Muscle layer of colon (tissue), 2 donors: Measurements from ENCODE around the gene CYP39A1.

Source experiments
- H3K27ac ChIP-seq: one replicate; pipeline ENCODE4 v1.7.0; 2013; ENCODE audit warnings: low read depth, mild to moderate bottlenecking, low read length, moderate library complexity
- H3K27me3 ChIP-seq, 2 donors: one replicate each; pipeline ENCODE4 v1.7.0; 2013; ENCODE audit warnings: low read length in 2 of 2, mild to moderate bottlenecking in 2 of 2; ENCODE audit not compliant: insufficient read depth in 2 of 2, control insufficient read depth in 1 of 2
- H3K36me3 ChIP-seq: one replicate; pipeline ENCODE4 v1.7.0; 2013; ENCODE audit warnings: mild to moderate bottlenecking, low read length; ENCODE audit not compliant: insufficient read depth
- H3K4me1 ChIP-seq: one replicate; pipeline ENCODE4 v1.7.0; 2013; ENCODE audit warnings: mild to moderate bottlenecking, low read length; ENCODE audit not compliant: insufficient read depth
- H3K4me3 ChIP-seq, 2 donors: one replicate each; pipeline ENCODE4 v1.7.0; 2013; ENCODE audit warnings: low read length in 2 of 2, low read depth in 1 of 2, mild to moderate bottlenecking in 1 of 2, moderate library complexity in 1 of 2
- H3K9ac ChIP-seq: one replicate; pipeline ENCODE4 v1.7.0; 2013; ENCODE audit warnings: low read length
- H3K9me3 ChIP-seq: one replicate; pipeline ENCODE4 v1.7.0; 2013; ENCODE audit warnings: mild to moderate bottlenecking, low read length
- donor health status: abdominal sarcoma.
- donor health status: Adenocarcinoma of cecum.

CYP39A1 gene

DNA sequence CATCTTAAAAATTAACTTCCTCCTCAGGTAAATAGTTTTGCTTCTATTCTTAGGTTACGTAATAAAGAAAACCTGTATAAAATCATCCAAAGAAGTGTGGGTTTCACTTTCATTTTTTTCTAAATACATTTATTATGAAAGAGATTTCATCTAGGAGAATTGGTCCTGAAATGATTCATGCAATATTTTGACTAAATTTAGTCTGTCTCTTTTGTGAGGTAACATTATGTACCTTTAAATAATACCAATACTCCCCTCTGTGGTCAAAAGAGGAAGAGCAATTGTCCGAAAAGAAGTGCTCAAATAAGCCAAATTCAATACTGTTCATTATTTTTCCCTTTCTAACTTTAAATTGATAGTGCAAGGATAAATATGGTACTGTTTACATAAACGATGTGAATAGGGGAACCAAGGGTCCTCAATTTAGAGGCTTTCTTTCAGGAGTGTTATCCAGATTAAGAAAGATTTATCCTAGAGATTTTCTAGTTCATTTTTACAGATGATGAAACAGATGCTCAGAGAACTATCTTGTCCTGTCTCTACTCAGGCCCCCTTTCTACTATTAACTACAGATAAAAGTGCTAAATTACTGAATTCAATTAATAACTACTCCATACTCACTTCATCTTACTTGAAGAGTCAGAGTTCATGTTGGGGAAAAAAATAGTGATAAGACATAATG, 26.2 kb downstream of the CYP39A1 start:
- Histone ChIP-seq H3K27me3 (no peaks in the 10 kb centered on the region), H3K4me1 (no peaks in the 10 kb centered on the region), H3K9ac (no peak overlapping the region)

DNA sequence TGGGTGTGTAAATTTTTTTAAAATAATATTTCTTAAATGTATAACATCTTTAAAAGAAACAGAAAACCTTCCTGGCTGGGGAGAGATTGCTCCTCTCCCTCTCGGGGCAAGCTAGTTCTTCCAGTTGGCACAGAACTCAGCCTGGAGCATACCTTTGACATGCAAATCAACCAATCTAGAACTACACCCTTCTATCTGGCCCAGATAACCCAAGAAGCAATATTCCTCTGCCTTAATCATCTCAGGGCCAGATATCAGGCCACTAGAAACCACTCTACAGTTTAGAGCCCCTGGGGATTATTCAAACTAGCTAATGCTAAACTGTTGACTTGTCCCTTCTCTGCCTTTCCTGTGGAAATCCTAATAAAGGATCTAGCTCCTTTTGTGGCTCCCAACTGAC, 33.9 kb downstream of the CYP39A1 start:
- Histone ChIP-seq H3K27me3 (no peaks in the 10 kb centered on the region), H3K36me3 (no peaks in the 10 kb centered on the region), H3K27ac (no peak overlapping the region), H3K9me3 (no peaks in the 10 kb centered on the region), H3K4me3 (no peak overlapping the region), H3K9ac (no peak overlapping the region), H3K4me1 (no peaks in the 10 kb centered on the region)

More for the DNA sequence above, 26.2 kb downstream of the CYP39A1 start:
- Histone ChIP-seq H3K9me3 (no peaks in the 10 kb centered on the region), H3K36me3 (no peaks in the 10 kb centered on the region), H3K27ac (no peak overlapping the region), H3K4me3 (no peak overlapping the region)

DNA sequence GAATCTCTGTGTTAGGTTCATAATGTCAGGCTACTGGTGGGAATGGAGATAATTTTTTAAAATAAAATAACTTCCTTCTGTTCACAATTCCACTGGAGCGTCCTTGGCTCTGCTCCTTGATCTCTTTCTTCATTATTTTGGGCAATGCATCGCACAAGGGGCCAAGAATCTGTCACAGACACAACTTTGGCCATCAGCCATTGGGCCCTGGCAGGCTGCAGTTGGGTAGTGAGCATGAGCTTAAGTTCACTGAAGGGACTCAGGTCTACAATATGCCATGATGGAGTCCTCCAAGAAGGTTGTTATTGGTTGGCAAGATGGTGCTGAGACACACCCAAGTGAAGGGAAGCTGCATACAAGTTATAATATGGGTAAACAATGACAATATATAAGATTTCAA, 40.0 kb downstream of the CYP39A1 start:
- Histone ChIP-seq H3K9me3 (no peaks in the 10 kb centered on the region), H3K27ac (no peak overlapping the region), H3K36me3 (no peaks in the 10 kb centered on the region), H3K4me3 (no peak overlapping the region), H3K4me1 (no peaks in the 10 kb centered on the region), H3K27me3 (no peaks in the 10 kb centered on the region), H3K9ac (no peak overlapping the region)

DNA sequence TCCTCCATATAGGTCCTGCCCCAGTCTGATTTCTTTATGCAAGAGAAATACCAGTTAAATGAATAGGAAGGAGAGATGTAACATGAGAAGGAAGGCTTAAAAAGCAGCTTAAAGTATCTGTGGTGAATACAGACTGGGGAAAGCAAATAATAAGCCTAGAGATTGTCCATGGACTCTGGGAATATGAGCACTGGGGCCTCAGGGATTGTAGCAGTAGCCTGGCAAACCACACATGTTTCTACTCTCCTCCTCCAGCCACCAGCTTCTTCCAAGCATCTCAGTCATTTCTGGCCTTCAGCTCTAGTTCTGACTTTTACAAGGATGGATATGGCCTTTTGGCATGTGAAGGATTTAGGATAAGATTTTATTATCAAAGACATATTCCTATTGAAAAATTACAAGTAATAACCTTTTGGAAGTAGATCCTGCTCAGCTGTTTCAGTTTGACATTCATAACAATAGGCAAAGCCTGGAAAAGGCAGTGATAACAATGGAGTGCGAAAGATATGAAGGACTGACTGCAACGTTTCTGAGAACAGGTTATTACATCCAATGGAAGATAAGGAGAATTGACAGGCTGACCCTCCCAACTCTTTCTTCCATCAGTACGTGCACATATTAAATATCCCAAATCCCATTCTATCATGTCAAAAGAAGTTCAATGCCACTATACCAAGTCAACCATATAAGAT, 41.6 kb downstream of the CYP39A1 start:
- Histone ChIP-seq H3K27ac (no peak overlapping the region), H3K9me3 (no peaks in the 10 kb centered on the region), H3K4me1 (peaks cover 4% of the 10 kb centered on the region), H3K27me3 (no peaks in the 10 kb centered on the region), H3K9ac (no peak overlapping the region), H3K4me3 (no peak overlapping the region), H3K36me3 (no peaks in the 10 kb centered on the region)

DNA sequence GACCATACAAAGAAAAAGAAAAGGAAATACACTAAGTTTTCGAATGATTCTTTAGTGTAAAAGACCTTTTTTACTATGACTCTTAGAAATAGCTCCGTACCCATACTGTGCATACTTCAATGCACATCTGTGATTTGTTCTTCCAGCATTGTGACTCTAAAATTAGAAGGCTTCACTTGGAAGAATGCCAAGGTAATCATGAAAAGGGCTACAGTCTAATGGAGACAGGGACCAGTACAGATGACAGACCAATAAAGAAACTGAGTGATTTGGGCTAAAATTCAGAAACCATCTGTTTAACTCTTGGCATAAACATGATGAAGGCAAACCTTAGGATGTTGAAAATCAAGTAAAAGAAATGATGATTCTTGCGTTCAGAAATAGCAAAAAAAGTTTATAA, 46.3 kb downstream of the CYP39A1 start:
- H3K9ac ChIP-seq = no peak overlapping the region
- no peaks in the 10 kb centered on the region for H3K36me3 ChIP-seq
- peaks cover 4% of the 10 kb centered on the region for H3K4me1 ChIP-seq

GRCh38 chr6:46605091-46605797, 47.4 kb downstream of the CYP39A1 start:
- Histone ChIP-seq H3K27ac (no peak overlapping the region), H3K9me3 (no peaks in the 10 kb centered on the region), H3K4me3 (no peak overlapping the region), H3K4me1 (peaks cover 4% of the 10 kb centered on the region), H3K36me3 (no peaks in the 10 kb centered on the region), H3K9ac (no peak overlapping the region), H3K27me3 (no peaks in the 10 kb centered on the region)

More for the DNA sequence above, 46.3 kb downstream of the CYP39A1 start:
- no peaks in the 10 kb centered on the region for H3K27me3 ChIP-seq
- H3K4me3 ChIP-seq = no peak overlapping the region
- H3K27ac ChIP-seq = no peak overlapping the region
- no peaks in the 10 kb centered on the region for H3K9me3 ChIP-seq

DNA sequence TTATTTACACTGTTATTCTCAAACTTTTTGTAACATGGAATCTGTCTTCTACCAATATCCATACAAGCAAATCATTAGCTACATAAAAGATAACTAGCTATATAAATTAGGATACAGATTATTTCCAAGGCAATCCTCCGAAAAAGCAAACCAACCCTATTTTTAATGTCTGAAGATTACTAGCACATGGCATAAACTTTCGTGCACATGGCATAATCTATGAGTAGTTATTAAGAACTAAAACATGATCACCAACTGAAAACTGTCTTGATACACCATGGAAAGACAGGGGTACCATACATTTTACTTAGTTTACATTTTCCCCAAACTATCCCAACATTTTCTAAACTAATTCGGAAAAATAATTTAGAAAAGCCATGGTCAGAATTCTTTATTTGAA, 54.4 kb downstream of the CYP39A1 start:
- Histone ChIP-seq H3K27ac (no peak overlapping the region), H3K9me3 (no peaks in the 10 kb centered on the region), H3K9ac (no peak overlapping the region), H3K4me1 (no peaks in the 10 kb centered on the region), H3K27me3 (no peaks in the 10 kb centered on the region), H3K4me3 (no peak overlapping the region), H3K36me3 (no peaks in the 10 kb centered on the region)

DNA sequence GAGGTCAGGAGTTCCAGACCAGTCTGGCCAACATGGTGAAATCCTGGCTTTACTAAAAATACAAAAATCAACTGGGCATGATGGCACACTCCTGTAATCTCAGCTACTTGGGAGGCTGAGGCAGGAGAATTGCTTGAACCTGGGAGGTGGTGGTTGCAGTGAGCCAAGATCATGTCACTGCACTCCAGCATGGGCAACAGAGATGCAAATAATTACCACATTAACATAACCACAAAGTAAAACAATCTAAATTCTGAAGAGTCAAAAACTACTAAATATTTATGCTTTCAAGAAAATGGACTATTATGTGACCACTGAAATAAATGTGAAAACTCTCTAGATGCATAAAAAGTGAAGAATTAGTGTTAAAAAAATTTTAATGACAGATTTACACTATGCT, 59.9 kb downstream of the CYP39A1 start:
- Histone ChIP-seq H3K36me3 (no peaks in the 10 kb centered on the region), H3K4me1 (no peaks in the 10 kb centered on the region), H3K27ac (no peak overlapping the region), H3K9ac (no peak overlapping the region), H3K27me3 (no peaks in the 10 kb centered on the region), H3K9me3 (no peaks in the 10 kb centered on the region), H3K4me3 (no peak overlapping the region)

DNA sequence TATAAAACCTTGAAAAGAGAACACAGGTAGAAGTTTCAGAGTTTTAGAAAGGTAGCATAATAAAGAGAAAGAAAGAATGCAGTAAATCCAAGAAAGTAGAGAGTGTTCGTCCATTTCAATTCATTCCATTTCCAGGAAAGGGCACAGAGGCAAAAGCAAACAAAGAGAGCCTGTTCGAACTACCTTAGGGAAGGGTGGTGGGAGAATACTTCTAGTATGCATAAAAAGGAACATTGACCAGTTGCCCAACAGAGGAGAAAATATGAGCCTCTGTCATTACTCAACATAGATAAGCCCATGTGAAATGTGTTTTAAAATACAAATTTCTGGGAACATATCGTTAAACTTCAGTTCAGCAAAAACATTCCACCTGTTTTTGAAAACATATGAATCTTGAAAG, 60.6 kb downstream of the CYP39A1 start:
- H3K4me3 ChIP-seq = no peak overlapping the region
- no peaks in the 10 kb centered on the region for H3K36me3 ChIP-seq
- no peaks in the 10 kb centered on the region for H3K9me3 ChIP-seq
- no peak overlapping the region for H3K9ac ChIP-seq
- H3K4me1 ChIP-seq = no peaks in the 10 kb centered on the region
- no peak overlapping the region for H3K27ac ChIP-seq
- no peaks in the 10 kb centered on the region for H3K27me3 ChIP-seq

GRCh38 chr6:46590765-46591164, 61.9 kb downstream of the CYP39A1 start:
- Histone ChIP-seq H3K27me3 (no peaks in the 10 kb centered on the region), H3K4me3 (no peak overlapping the region), H3K4me1 (no peaks in the 10 kb centered on the region), H3K27ac (no peak overlapping the region), H3K9me3 (no peaks in the 10 kb centered on the region), H3K36me3 (no peaks in the 10 kb centered on the region), H3K9ac (no peak overlapping the region)

GRCh38 chr6:46586906-46587305, 65.7 kb downstream of the CYP39A1 start:
- H3K27me3 ChIP-seq = no peaks in the 10 kb centered on the region
- H3K9me3 ChIP-seq = no peaks in the 10 kb centered on the region
- no peak overlapping the region for H3K27ac ChIP-seq
- H3K36me3 ChIP-seq = no peaks in the 10 kb centered on the region
- no peak overlapping the region for H3K4me3 ChIP-seq
- H3K4me1 ChIP-seq = no peaks in the 10 kb centered on the region
- H3K9ac ChIP-seq = no peak overlapping the region
